ENCODE data around the gene UNC50.
A peak's percentile ranks its signal among the peaks of the same experiment; 100 is the strongest.

UNC50 gene

GRCh38 chr2:98615481-98615880 lies 7.1 kb downstream of the UNC50 start:
- Mint-ChIP-seq H3K4me3 (no peak overlapping the region), H3K27ac (no peak overlapping the region), H3K36me3 (ENCODE audit: low read depth) (peaks cover 59% of the 10 kb centered on the region), H3K9me3 (no peaks in the 10 kb centered on the region), H3K27me3 (ENCODE audit: low read depth) (no peaks in the 10 kb centered on the region), H3K4me1 (peaks cover 11% of the 10 kb centered on the region)
- TF ChIP-seq CTCF (IDR thresholded peaks at IDR 0.05; ENCODE audit: unreplicated experiment in 3 of 3), result no peak

GRCh38 chr2:98617149-98617548 lies 8.8 kb downstream of the UNC50 start:
- Mint-ChIP-seq H3K4me3 (no peak overlapping the region), H3K9me3 (no peaks in the 10 kb centered on the region), H3K27me3 (ENCODE audit: low read depth) (no peaks in the 10 kb centered on the region), H3K4me1 (no peaks in the 10 kb centered on the region), H3K27ac (no peak overlapping the region), H3K36me3 (ENCODE audit: low read depth) (peaks cover 53% of the 10 kb centered on the region)
- TF ChIP-seq CTCF (IDR thresholded peaks at IDR 0.05; ENCODE audit: unreplicated experiment in 3 of 3), result no peak

- TF ChIP-seq CTCF (IDR thresholded peaks at IDR 0.05; ENCODE audit: unreplicated experiment in 3 of 3), result no peak
- H3K27me3 Mint-ChIP-seq (ENCODE audit: low read depth), result no peaks in the 10 kb centered on the region
- H3K9me3 Mint-ChIP-seq, result no peaks in the 10 kb centered on the region
- H3K36me3 Mint-ChIP-seq (ENCODE audit: low read depth), result peaks cover 9% of the 10 kb centered on the region
- H3K4me3 Mint-ChIP-seq, result no peak overlapping the region
- H3K4me1 Mint-ChIP-seq, result no peaks in the 10 kb centered on the region
- no peak overlapping the region for H3K27ac Mint-ChIP-seq
Observed at GRCh38 chr2:98623657-98624056, 15.3 kb downstream of the UNC50 start.

- H3K27ac Mint-ChIP-seq, result no peak overlapping the region
- no peaks in the 10 kb centered on the region for H3K27me3 Mint-ChIP-seq (ENCODE audit: low read depth)
- TF ChIP-seq CTCF (IDR thresholded peaks at IDR 0.05; ENCODE audit: unreplicated experiment in 3 of 3), result no peak
- H3K9me3 Mint-ChIP-seq, result no peaks in the 10 kb centered on the region
- no peak overlapping the region for H3K4me3 Mint-ChIP-seq
- H3K4me1 Mint-ChIP-seq, result peaks cover 12% of the 10 kb centered on the region
- H3K36me3 Mint-ChIP-seq (ENCODE audit: low read depth), result peaks cover 4% of the 10 kb centered on the region
Observed at GRCh38 chr2:98632351-98632750, 24.0 kb downstream of the UNC50 start.

- Mint-ChIP-seq H3K27ac (peak overlapping the region in 2 of 3 experiments; percentile 41 to 48), H3K4me1 (peaks cover 12% of the 10 kb centered on the region), H3K4me3 (no peak overlapping the region), H3K36me3 (ENCODE audit: low read depth) (peaks cover 4% of the 10 kb centered on the region), H3K27me3 (ENCODE audit: low read depth) (no peaks in the 10 kb centered on the region), H3K9me3 (no peaks in the 10 kb centered on the region)
- TF ChIP-seq CTCF (IDR thresholded peaks at IDR 0.05; ENCODE audit: unreplicated experiment in 3 of 3), result peak in 1 of 3 experiments; percentile 24
Observed at GRCh38 chr2:98634406-98635092, 26.2 kb downstream of the UNC50 start.
